Embryonic facial prominence (tissue), 1 donor: ENCODE results near the gene IL16.
"Not testable (repeated sequence)": the region's sequence is repeated elsewhere in the genome, so short reads cannot be mapped to it uniquely, and the experiment has no call there.

ENCODE experiments used
- DNase-seq: peaks from one replicate; pipeline ENCODE4 v3.0.0-alpha.2; 2016; ENCODE audit errors: extremely low spot score

Gene IL16

GRCh38 chr15:81337713-81338157 lies 141.1 kb downstream of the IL16 start:
- no peak for DNase-seq

GRCh38 chr15:81338170-81339007 lies 141.7 kb downstream of the IL16 start:
- no peak for DNase-seq

- DNase-seq: no peak
Measured at GRCh38 chr15:81339321-81339720, 142.6 kb downstream of the IL16 start.

GRCh38 chr15:81339851-81340250 lies 143.2 kb downstream of the IL16 start:
- DNase-seq: no peak

- DNase-seq: no peak
Measured at GRCh38 chr15:81341351-81341750, 144.7 kb downstream of the IL16 start.

- DNase-seq: no peak
Measured at GRCh38 chr15:81343371-81343770, 146.7 kb downstream of the IL16 start.

- DNase-seq: no peak
Measured at GRCh38 chr15:81346611-81347010, 149.9 kb downstream of the IL16 start.

- DNase-seq: no peak
Measured at GRCh38 chr15:81347910-81348309, 151.2 kb downstream of the IL16 start.

- not testable (repeated sequence) for DNase-seq
Measured at GRCh38 chr15:81348691-81349090, 152.0 kb downstream of the IL16 start.

GRCh38 chr15:81349271-81349670 lies 152.6 kb downstream of the IL16 start:
- no peak for DNase-seq

GRCh38 chr15:81351651-81352050 lies 155.0 kb downstream of the IL16 start:
- DNase-seq: no peak

- DNase-seq: no peak
Measured at GRCh38 chr15:81356252-81356651, 159.6 kb downstream of the IL16 start.

- DNase-seq: no peak
Measured at GRCh38 chr15:81357180-81357686, 160.6 kb downstream of the IL16 start.

- no peak for DNase-seq
Measured at GRCh38 chr15:81358248-81358647, 161.6 kb downstream of the IL16 start.

- no peak for DNase-seq
Measured at GRCh38 chr15:81360491-81360890, 163.8 kb downstream of the IL16 start.

GRCh38 chr15:81361891-81362290 lies 165.2 kb downstream of the IL16 start:
- no peak for DNase-seq

GRCh38 chr15:81362790-81363189 lies 166.1 kb downstream of the IL16 start:
- DNase-seq: no peak

GRCh38 chr15:81363276-81363675 lies 166.6 kb downstream of the IL16 start:
- DNase-seq: no peak
